ENCODE measurements around the gene PSMD11.
"Not testable (repeated sequence)": the region's sequence is repeated elsewhere in the genome, so short reads cannot be mapped to it uniquely, and the experiment has no call there.

The PSMD11 gene

DNA sequence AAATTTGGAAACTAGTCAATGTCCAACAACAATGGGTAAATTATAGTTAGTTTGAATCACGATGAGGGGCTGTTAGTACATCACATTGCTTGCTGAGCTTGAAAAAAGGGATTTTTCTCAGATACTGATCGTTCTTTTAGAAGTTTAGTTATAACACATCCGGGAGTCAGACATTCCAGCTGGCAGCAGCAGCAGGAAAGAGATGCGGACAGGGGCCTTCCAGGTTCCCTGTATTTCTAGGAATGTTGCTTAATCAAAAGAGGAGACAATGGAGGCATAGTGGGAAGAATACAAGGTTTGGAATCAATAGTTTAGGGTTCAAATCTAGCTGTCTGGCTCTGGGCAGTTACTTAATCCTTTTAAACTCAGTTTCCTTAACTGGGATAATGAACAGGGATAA lies 70.3 kb downstream of the PSMD11 start:
- no peak for DNase-seq (ENCODE audit: low read depth)

GRCh38 chr17:32515677-32516383 lies 71.5 kb downstream of the PSMD11 start:
- no peak for DNase-seq (ENCODE audit: low read depth)

DNA sequence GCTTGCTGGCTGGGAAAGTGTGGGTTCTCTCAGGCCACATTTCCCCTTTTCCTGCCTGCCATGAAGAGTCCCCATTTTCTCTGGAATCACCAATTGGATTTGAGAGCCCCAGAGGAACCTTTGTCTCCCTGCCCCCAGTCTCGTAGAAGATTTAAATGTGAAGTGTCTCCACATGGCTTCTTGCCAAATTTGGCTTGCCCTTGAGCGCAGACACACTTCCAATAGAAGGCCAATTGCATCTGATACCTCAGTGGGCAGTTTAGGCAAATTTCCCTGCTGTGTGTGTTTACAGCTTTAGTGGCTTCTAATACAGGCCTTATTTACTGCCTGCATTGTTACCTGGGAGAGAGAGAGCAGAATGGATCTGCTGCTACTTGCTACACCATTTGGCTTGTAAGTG lies 72.1 kb downstream of the PSMD11 start:
- no peak for DNase-seq (ENCODE audit: low read depth)

- no peak for DNase-seq (ENCODE audit: low read depth)
Observed at GRCh38 chr17:32516940-32517701, 72.8 kb downstream of the PSMD11 start.

- DNase-seq (ENCODE audit: low read depth), result no peak
Observed at GRCh38 chr17:32517982-32518381, 73.7 kb downstream of the PSMD11 start.

DNA sequence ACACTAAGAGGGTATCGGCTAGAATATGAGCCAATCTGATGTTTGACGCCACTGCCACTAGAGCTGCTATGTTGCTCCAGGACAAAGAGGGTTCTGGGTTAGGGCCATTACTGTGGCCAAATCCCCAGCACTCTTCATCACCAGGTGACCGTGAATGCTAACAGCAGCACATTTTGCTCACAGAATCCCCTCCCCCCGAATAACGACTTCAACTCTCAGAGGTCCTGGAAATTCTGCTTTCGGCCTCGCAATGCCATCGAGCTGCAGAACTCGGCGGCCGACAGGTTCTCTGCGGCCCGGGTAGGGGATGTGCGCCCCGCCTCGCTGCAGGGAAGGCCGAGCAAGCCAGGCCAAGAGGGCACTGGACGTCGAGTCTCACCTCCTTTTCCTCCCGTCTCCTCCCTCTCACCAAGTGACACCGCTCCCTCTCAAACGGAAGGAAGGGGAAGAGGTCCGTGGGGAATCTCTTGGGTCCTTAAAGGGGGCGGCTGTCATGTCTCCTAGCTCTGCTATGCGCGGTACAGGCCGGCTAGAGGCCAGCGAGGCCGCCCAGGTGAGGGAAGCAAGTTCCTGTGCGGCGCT lies 74.4 kb downstream of the PSMD11 start:
- DNase-seq (ENCODE audit: low read depth), result no peak

- peak; percentile 33 for DNase-seq (ENCODE audit: low read depth)
Observed at GRCh38 chr17:32519228-32520103, 75.2 kb downstream of the PSMD11 start.

- DNase-seq (ENCODE audit: low read depth), result peak; percentile 13
Observed at GRCh38 chr17:32520104-32520701, 75.9 kb downstream of the PSMD11 start.

- no peak for DNase-seq (ENCODE audit: low read depth)
Observed at GRCh38 chr17:32520737-32521404, 76.6 kb downstream of the PSMD11 start.

GRCh38 chr17:32523017-32523680 lies 78.8 kb downstream of the PSMD11 start:
- no peak for DNase-seq (ENCODE audit: low read depth)

DNA sequence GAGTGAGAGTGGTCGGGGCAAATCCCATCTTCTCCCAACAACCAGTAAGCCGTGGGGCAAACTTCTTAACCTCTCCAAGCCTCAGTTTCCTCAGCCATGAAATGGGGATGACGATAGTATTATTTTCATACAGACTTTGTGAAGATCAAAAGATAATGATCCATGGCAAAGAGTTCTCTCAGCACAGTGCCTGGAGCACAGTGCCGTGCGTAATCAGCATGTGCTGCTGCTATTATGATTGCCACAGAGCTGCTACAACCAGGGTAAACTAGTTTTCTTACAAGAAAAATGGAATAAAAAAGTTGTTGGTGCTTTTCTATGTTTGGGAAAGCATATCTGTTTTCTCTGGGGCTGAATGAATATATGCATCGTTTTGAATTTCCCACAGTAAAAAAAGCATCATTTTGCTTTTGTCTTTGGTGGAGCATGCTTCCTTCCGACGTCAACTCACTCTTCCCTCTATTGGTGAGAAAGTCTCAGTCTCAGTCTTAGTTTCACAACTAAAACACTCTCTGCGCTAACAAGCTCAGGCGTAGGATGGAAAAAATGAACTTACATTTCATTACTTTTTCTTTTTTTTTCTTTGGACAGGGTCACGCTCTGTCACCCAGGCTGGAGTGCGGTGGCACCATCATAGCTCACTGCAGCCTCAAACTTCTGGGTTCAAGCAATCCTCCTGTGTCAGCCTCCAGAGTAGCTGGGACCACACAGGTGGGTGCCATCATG lies 79.7 kb downstream of the PSMD11 start:
- DNase-seq (ENCODE audit: low read depth), result no peak

DNA sequence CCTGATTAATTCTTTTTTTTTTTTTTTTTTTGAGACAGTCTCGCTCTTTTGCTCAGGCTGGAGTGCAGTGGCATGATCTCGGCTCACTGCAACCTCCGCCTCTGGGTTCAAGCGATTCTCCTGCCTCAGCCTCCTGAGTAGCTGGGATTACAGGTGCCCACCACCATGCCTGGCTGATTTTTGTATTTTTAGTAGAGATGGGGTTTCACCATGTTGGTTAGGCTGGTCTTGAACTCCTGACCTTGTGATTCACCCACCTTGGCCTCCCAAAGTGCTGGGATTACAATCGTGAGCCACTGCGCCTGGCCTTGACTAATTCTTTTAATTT lies 80.2 kb downstream of the PSMD11 start:
- DNase-seq (ENCODE audit: low read depth), result not testable (repeated sequence)

DNA sequence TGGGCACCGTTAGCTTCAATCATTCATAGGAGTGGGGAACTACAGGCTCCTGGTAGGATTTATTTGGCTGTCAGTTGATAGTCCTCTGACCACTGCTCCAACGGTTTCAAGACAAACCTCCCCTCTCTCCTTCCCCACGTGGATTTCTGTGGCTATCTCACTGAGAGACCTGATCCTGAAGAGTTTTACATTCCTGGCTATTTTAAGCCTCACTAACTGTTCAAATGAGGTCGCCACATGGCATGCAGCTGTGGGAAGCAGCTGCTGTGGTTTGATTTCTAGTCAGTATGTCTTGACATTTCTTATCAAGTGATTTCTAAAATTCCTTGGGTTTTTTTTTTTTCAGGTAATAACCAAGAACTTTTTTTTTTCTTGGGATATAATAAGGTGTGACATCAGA lies 80.8 kb downstream of the PSMD11 start:
- no peak for DNase-seq (ENCODE audit: low read depth)

DNA sequence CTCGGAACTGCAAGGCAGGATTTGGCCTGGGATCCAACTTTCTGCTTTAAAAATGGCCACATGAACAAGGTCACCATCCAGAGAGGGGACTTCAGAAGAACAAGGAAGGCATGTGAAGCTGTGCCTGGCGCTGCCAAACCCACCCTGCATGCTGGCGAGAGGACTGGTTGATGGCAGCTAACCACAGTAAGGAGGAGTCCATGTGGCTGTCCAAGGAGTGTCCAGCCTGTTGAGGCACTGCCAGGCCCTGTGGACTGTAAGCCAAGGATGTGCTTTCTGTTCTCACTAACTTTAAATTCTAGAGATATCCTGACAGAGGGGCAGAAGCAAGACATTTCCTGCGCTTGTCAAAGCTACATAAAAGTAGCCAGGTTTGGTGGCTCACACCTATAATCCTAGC lies 82.8 kb downstream of the PSMD11 start:
- no peak for DNase-seq (ENCODE audit: low read depth)

DNA sequence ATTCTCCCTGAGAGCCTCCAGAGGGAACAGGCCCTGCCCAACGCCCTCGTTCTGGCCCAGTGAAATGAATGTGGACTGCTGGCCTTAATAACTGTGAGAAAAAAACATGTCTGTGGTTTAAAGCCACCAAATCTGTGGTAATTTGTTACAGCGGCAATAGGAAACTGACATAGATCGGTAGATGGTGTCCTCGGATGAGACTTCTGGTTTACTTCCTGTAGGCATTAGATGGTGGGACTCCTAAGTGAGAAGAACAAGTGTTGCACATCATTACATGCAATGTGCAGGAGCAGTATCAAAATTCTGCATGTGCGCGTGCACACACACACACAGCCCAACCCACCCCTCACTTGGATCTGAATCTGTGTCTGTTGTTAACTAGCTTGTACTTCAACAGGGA lies 84.5 kb downstream of the PSMD11 start:
- DNase-seq (ENCODE audit: low read depth), result no peak

DNA sequence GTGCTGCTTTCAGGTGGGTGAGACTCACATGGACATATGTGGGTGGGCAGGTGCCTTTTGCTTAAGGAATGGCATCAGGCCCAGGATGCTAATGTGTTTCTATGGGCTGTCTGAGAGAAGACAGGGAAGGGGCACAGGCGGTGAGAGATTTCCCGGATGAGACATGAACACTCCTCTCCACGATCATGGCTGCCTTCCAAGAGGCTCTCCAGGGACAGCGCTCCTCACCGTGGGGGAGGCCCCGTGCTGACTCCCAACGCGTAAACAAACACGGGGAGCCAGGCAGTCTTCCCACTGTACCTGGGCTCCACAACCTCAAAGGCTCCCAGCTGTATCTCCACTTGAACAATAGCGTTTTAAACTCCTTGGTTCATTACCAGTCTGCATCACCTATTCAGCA lies 85.3 kb downstream of the PSMD11 start:
- no peak for DNase-seq (ENCODE audit: low read depth)
